B cell (primary cell): ENCODE measurements around the gene NUDT16L1. TPM values are rescaled to one million over a fixed set of nuclear protein-coding genes. Genes with fewer than 3 reads are reported as not detected.

Experiments
- ATAC-seq: fragments of 200-7000 bp; cut with Tn5 transposase; one replicate; pipeline ENCODE4 v1.10.0; 2021; ENCODE audit warnings: low read depth, mild to moderate bottlenecking, moderate number of reproducible peaks, moderate library complexity
- CTCF ChIA-PET: fragments of 350-600 bp; sonication (Branson Sonifier 250); formaldehyde crosslinking; loops from one replicate; lab custom pipeline; 2021; ENCODE audit warnings: antibody characterized with exemption, inconsistent platforms; lab: Charles Lee
- POLR2A ChIA-PET: fragments of 350-600 bp; sonication (Branson Sonifier 250); formaldehyde crosslinking; loops from one replicate; lab custom pipeline; 2021; ENCODE audit warnings: antibody characterized with exemption; lab: Charles Lee
- DNase-seq: peaks from one replicate; pipeline ENCODE4 v3.0.0; 2013
- H2AFZ ChIP-seq: 2 replicates; pipeline ENCODE4 v1.6.1; 2012; ENCODE audit warnings: mild to moderate bottlenecking, low read depth, low read length; ENCODE audit not compliant: insufficient read depth, poor library complexity, severe bottlenecking
- H3K27ac ChIP-seq, 2 donors: 1 replicate in 1 of 2; 2 replicates in 1 of 2; pipeline ENCODE4 v1.5.1; 2012 to 2013; ENCODE audit warnings: low read length in 2 of 2, mild to moderate bottlenecking in 2 of 2, moderate library complexity in 1 of 2
- H3K27me3 ChIP-seq, 4 experiments: fragments of 200-600 bp in 1 of 4; sonication (generic) in 1 of 4; replicated peaks in 1 of 4; 1 replicate in 2 of 4; 2 replicates in 2 of 4; pipeline versions ENCODE4 v1.6.1 to v1.7.0; 2013 to 2016; ENCODE audit warnings: low read length in 3 of 4, mild to moderate bottlenecking in 2 of 4, mixed read lengths in 1 of 4, moderate library complexity in 1 of 4; ENCODE audit not compliant: insufficient read depth in 4 of 4, control insufficient read depth in 3 of 4; ENCODE audit errors: control extremely low read depth in 1 of 4
- H3K36me3 ChIP-seq, 2 experiments: replicated peaks in 1 of 2; 1 replicate in 1 of 2; 2 replicates in 1 of 2; pipeline versions ENCODE4 v1.6.1 to v1.7.1; 2013; ENCODE audit warnings: low read length in 1 of 2; ENCODE audit not compliant: insufficient read depth in 2 of 2, control insufficient read depth in 1 of 2; ENCODE audit errors: control extremely low read depth in 1 of 2, extremely low read depth in 1 of 2
- H3K4me1 ChIP-seq, 2 donors: fragments of 200-600 bp in 1 of 2; sonication (generic) in 1 of 2; 1 replicate in 1 of 2; 2 replicates in 1 of 2; pipeline versions ENCODE4 v1.5.1 to v1.6.1; 2013 to 2017; ENCODE audit warnings: low read length in 2 of 2; ENCODE audit not compliant: control insufficient read depth in 2 of 2, insufficient read depth in 2 of 2
- H3K4me2 ChIP-seq: replicated peaks from 2 replicates; pipeline ENCODE3; 2012; ENCODE audit warnings: mild to moderate bottlenecking, low read depth, low read length; ENCODE audit not compliant: poor library complexity, severe bottlenecking
- H3K4me3 ChIP-seq, 5 experiments: fragments of 200-600 bp in 1 of 5; sonication (generic) in 1 of 5; 1 replicate in 3 of 5; 2 replicates in 2 of 5; pipeline versions ENCODE4 v1.5.1 to v1.7.0; 2011 to 2016; ENCODE audit warnings: low read length in 4 of 5, mild to moderate bottlenecking in 4 of 5, low read depth in 2 of 5, control low read depth in 1 of 5, moderate library complexity in 1 of 5; ENCODE audit not compliant: insufficient read depth in 1 of 5; ENCODE audit errors: control extremely low read depth in 1 of 5, extremely low read depth in 1 of 5
- H3K79me2 ChIP-seq: fragments of 200-600 bp; sonication (generic); one replicate; pipeline ENCODE4 v1.6.0; 2016; ENCODE audit warnings: low read length; ENCODE audit not compliant: control insufficient read depth, insufficient read depth
- H3K9ac ChIP-seq: fragments of 200-600 bp; sonication (generic); 2 replicates; pipeline ENCODE4 v1.6.1; 2017; ENCODE audit warnings: mild to moderate bottlenecking, low read length, moderate library complexity
- H3K9me3 ChIP-seq, 3 donors: one replicate each; pipeline versions ENCODE4 v1.6.1 to v1.7.1; 2013; ENCODE audit warnings: low read length in 2 of 3; ENCODE audit not compliant: control insufficient read depth in 2 of 3, insufficient read depth in 1 of 3; ENCODE audit errors: control extremely low read depth in 1 of 3
- H4K20me1 ChIP-seq: 2 replicates; pipeline ENCODE4 v1.6.0; 2012; ENCODE audit warnings: mild to moderate bottlenecking, low read length; ENCODE audit not compliant: insufficient read depth, control insufficient read depth, poor library complexity, severe bottlenecking
- H3K27ac Mint-ChIP-seq: one replicate; pipeline ENCODE4 v1.8.0; 2021; ENCODE audit warnings: mixed read lengths
- H3K27me3 Mint-ChIP-seq: one replicate; pipeline ENCODE4 v1.8.0; 2021; ENCODE audit warnings: mixed read lengths
- H3K4me1 Mint-ChIP-seq: one replicate; pipeline ENCODE4 v1.8.0; 2021; ENCODE audit warnings: mixed read lengths
- H3K4me3 Mint-ChIP-seq: one replicate; pipeline ENCODE4 v1.8.0; 2021; ENCODE audit warnings: mixed read lengths
- H3K9me3 Mint-ChIP-seq: one replicate; pipeline ENCODE4 v1.8.0; 2022; ENCODE audit warnings: mixed read lengths; ENCODE audit not compliant: insufficient read depth
- CTCF ChIP-seq: fragments of 200-600 bp; IDR thresholded peaks from one replicate; pipeline ENCODE4 v1.8.0; 2022; ENCODE audit warnings: antibody characterized with exemption, mild to moderate bottlenecking
- EZH2 ChIP-seq: IDR thresholded peaks from 2 replicates; pipeline ENCODE4 v1.6.1; 2012; ENCODE audit warnings: borderline replicate concordance, low read depth, mild to moderate bottlenecking, moderate library complexity, low read length; ENCODE audit not compliant: insufficient read depth, poor library complexity, severe bottlenecking
- WGBS: methylation state at CpG from one replicate; pipeline ENCODE4 v1.1.5; 2013; ENCODE audit warnings: missing lambda C conversion rate; ENCODE audit not compliant: insufficient coverage; 5-methylcytosine and 5-hydroxymethylcytosine counted together
- intact Hi-C: fragments of 100-400 bp; cut with micrococcal nuclease; formaldehyde crosslinking; loops from one replicate; pipeline ENCODE4 v1.10.0; 2022
- polyA plus RNA-seq: library from polyadenylated mRNA; depleted of rRNA; stranded (reverse); fragments of >200 nt; gene quantifications from 2 replicates; pipeline ENCODE4 v1.2.3, GENCODE V29; 2012
- total RNA-seq, 2 donors: library from RNA; stranded (reverse); fragments of 120-200 nt in 1 of 2; gene quantifications; 1 replicate in 1 of 2; 2 replicates in 1 of 2; pipeline versions ENCODE4 v1.2.3 to v1.2.4, GENCODE V29; 2013 to 2022

Gene NUDT16L1
- total and polyA plus RNA-seq, 2 donors (not counting 1 experiment from before 2014, with no cell fraction given), result 38.5 to 59.2 TPM

GRCh38 chr16:4723071-4723767 is 29.9 kb downstream of the NUDT16L1 start:
- ChIA-PET POLR2A (interaction anchor here (0.7 kb wide), 1 partner anchor 235 kb away, joined by 6 read pairs; the partner anchor contains the start of gene SEC14L5), CTCF (no interaction called here)
- no peaks in the 10 kb centered on the region for H3K27me3 ChIP-seq
- 95% methylated on average over 6 of the region's 14 CpGs for WGBS
- no peak for TF ChIP-seq EZH2
- no peak for TF ChIP-seq CTCF
- no peaks in the 10 kb centered on the region for H3K9me3 ChIP-seq
- H3K27ac Mint-ChIP-seq, result no peak overlapping the region
- no peak overlapping the region for H3K4me2 ChIP-seq
- H3K9ac ChIP-seq, result no peak overlapping the region
- H3K79me2 ChIP-seq, result no peaks in the 10 kb centered on the region
- DNase-seq (no peak), ATAC-seq (no peak)
- H3K4me1 Mint-ChIP-seq, result peaks cover 12% of the 10 kb centered on the region
- H3K4me3 Mint-ChIP-seq, result no peak overlapping the region
- no peak overlapping the region for H3K4me3 ChIP-seq
- no peaks in the 10 kb centered on the region for H3K27me3 Mint-ChIP-seq
- H3K27ac ChIP-seq, result no peak overlapping the region
- no peaks in the 10 kb centered on the region for H4K20me1 ChIP-seq
- H3K36me3 ChIP-seq, result peaks cover 2 to 28% of the 10 kb centered on the region in 2 experiments
- peaks cover 0 to 9% of the 10 kb centered on the region in 2 donors for H3K4me1 ChIP-seq
- no peak overlapping the region for H2AFZ ChIP-seq
- H3K9me3 Mint-ChIP-seq, result no peaks in the 10 kb centered on the region
- intact Hi-C loops, result no loop called here

- no peak for TF ChIP-seq EZH2
- no peak for TF ChIP-seq CTCF
- Mint-ChIP-seq H3K9me3 (no peaks in the 10 kb centered on the region), H3K4me3 (no peak overlapping the region), H3K4me1 (no peaks in the 10 kb centered on the region), H3K27ac (no peak overlapping the region), H3K27me3 (no peaks in the 10 kb centered on the region)
- Histone ChIP-seq H3K27me3 (no peaks in the 10 kb centered on the region), H2AFZ (no peak overlapping the region), H3K4me2 (no peak overlapping the region), H4K20me1 (no peaks in the 10 kb centered on the region), H3K79me2 (peaks cover 3% of the 10 kb centered on the region), H3K9ac (no peak overlapping the region), H3K9me3 (no peaks in the 10 kb centered on the region), H3K4me1 (no peaks in the 10 kb centered on the region), H3K36me3 (peaks cover 0 to 29% of the 10 kb centered on the region in 2 experiments), H3K4me3 (no peak overlapping the region), H3K27ac (no peak overlapping the region)
- ATAC-seq (no peak), DNase-seq (no peak)
- ChIA-PET POLR2A (no interaction called here), CTCF (interaction anchor here (0.6 kb wide), 1 partner anchor 1972 kb away, joined by 3 read pairs; no protein-coding TSS in a partner anchor)
- WGBS, result 96% methylated on average over 11 of the region's 11 CpGs
- intact Hi-C loops, result no loop called here
Observed at GRCh38 chr16:4724661-4725270, 31.4 kb downstream of the NUDT16L1 start.
